Adrenal gland (tissue), 12 donors: Measurements from ENCODE around the gene GABBR1. TPM values are rescaled to one million over a fixed set of nuclear protein-coding genes. Genes with fewer than 3 reads are reported as not detected.

ENCODE experiments used
- DNase-seq, 7 donors: peaks; one replicate each; pipeline ENCODE4 v3.0.0-alpha.2; 2019 to 2020
- H3K27ac ChIP-seq, 5 donors: fragments of 200-600 bp; sonication (generic) in 4 of 5; 1 replicate in 3 of 5; 2 replicates in 2 of 5; pipeline versions ENCODE4 v1.5.1 to v1.8.0; 2016 to 2020; ENCODE audit warnings: mild to moderate bottlenecking in 1 of 5
- H3K27me3 ChIP-seq: fragments of 200-600 bp; 2 replicates; pipeline ENCODE4 v1.8.0; 2021
- H3K36me3 ChIP-seq, 2 donors: fragments of 200-600 bp; replicated peaks in 1 of 2; 1 replicate in 1 of 2; 2 replicates in 1 of 2; pipeline versions ENCODE4 v1.5.1 to v1.8.0; 2018 to 2022
- H3K4me1 ChIP-seq, 2 donors: fragments of 200-600 bp; replicated peaks in 1 of 2; 1 replicate in 1 of 2; 2 replicates in 1 of 2; pipeline versions ENCODE4 v1.5.1 to v1.8.0; 2018 to 2021
- H3K4me3 ChIP-seq, 4 donors: fragments of 200-600 bp; sonication (generic) in 3 of 4; one replicate each; pipeline ENCODE4 v1.5.1; 2016 to 2018
- H3K9me3 ChIP-seq, 3 donors: fragments of 200-600 bp; sonication (generic) in 1 of 3; replicated peaks in 1 of 3; 1 replicate in 2 of 3; 2 replicates in 1 of 3; pipeline versions ENCODE4 v1.5.1 to v1.8.0; 2016 to 2021
- POLR2A ChIP-seq, 2 donors: fragments of 450-650 bp; IDR thresholded peaks; one replicate each; pipeline ENCODE4 v1.6.1; 2017; ENCODE audit warnings: antibody characterized with exemption in 2 of 2, mild to moderate bottlenecking in 2 of 2, moderate library complexity in 1 of 2
- WGBS, 4 donors: extraction: QIAGEN DNeasy Blood & Tissue Kit in 2 of 4; methylation state at CpG; one replicate each; pipeline versions ENCODE4 v1.1.5 to v1.1.7; 2013 to 2017; 5-methylcytosine and 5-hydroxymethylcytosine counted together
- intact Hi-C, 2 donors: fragments of 100-400 bp; cut with DNase I; formaldehyde crosslinking; loops; one replicate each; pipeline versions ENCODE4 v1.14.1 to v1.15.0; 2022 to 2023
- polyA plus RNA-seq, 3 donors: library from polyadenylated mRNA; stranded (reverse); fragments of 200-250 nt in 2 of 3; fragments of 350-450 nt in 1 of 3; fragmentation: Illumina TruSeq in 1 of 3; extraction: RNeasy Lipid Tissue Mini Kit (QIAGEN cat#74804) in 1 of 3; gene quantifications; one replicate each; pipeline ENCODE4 v1.2.3, GENCODE V29; 2013 to 2014
- total RNA-seq, 9 donors: library from RNA; depleted of rRNA in 4 of 9; stranded (reverse); fragments of >200 nt in 4 of 9; fragments of 120-200 nt in 1 of 9; fragmentation: NEBNext Ultra II Directional in 1 of 9; extraction: Animal tissue kit (Norgen Biotek cat#: 25700) in 1 of 9; gene quantifications; one replicate each; pipeline versions ENCODE4 v1.1.0 to v1.2.4, GENCODE V29; 2013 to 2023
- TF ChIP-seq, protein P1 (sequence below), 6 experiments: fragments of 450-650 bp in 4 of 6; fragments of 200-600 bp in 2 of 6; sonication (generic) in 1 of 6; IDR thresholded peaks; 1 replicate in 5 of 6; 2 replicates in 1 of 6; pipeline versions ENCODE4 v1.5.1 to v1.8.0; 2016 to 2021; ENCODE audit warnings: antibody characterized with exemption in 6 of 6, mild to moderate bottlenecking in 2 of 6, moderate library complexity in 1 of 6
- donor health status: healthy with polysubstance abuse.
- donor health status: Bipolar disorder and iron deficiency.
- donor health status: DM: yes; HTN: yes; CAD: no.
- donor health status: DM: no; HTN: no; CAD: no.
- donor health status: DM: no; HTN: no; CAD: no.
- donor health status: DM: yes; HTN: yes; CAD: no.

GABBR1 gene
- total and polyA plus RNA-seq, 12 donors, result 6.9 to 68.9 (median 18.1) TPM

- intact Hi-C loops, result no loop called here
- no peaks in the 10 kb centered on the region for H3K9me3 ChIP-seq
- H3K27ac ChIP-seq, result peak overlapping the region in 3 of 5 donors; percentile 26 to 74 (median 68)
- TF ChIP-seq, protein P1, sequence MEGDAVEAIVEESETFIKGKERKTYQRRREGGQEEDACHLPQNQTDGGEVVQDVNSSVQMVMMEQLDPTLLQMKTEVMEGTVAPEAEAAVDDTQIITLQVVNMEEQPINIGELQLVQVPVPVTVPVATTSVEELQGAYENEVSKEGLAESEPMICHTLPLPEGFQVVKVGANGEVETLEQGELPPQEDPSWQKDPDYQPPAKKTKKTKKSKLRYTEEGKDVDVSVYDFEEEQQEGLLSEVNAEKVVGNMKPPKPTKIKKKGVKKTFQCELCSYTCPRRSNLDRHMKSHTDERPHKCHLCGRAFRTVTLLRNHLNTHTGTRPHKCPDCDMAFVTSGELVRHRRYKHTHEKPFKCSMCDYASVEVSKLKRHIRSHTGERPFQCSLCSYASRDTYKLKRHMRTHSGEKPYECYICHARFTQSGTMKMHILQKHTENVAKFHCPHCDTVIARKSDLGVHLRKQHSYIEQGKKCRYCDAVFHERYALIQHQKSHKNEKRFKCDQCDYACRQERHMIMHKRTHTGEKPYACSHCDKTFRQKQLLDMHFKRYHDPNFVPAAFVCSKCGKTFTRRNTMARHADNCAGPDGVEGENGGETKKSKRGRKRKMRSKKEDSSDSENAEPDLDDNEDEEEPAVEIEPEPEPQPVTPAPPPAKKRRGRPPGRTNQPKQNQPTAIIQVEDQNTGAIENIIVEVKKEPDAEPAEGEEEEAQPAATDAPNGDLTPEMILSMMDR (IDR thresholded peaks at IDR 0.05), result peak; percentile 17 to 56 (median 44)
- TF ChIP-seq POLR2A (IDR thresholded peaks at IDR 0.05), result no peak
- peak overlapping the region in 2 of 4 donors; percentile 38 to 52 for H3K4me3 ChIP-seq
- H3K36me3 ChIP-seq, result peaks cover 0 to 2% of the 10 kb centered on the region in 2 donors
- no peaks in the 10 kb centered on the region for H3K27me3 ChIP-seq
- H3K4me1 ChIP-seq, result peaks cover 9 to 25% of the 10 kb centered on the region in 2 donors
- peak; percentile 60 to 87 (median 76) for DNase-seq
- WGBS, 4 donors, result 4 to 8% (median 6%) methylated on average over 32 of the region's 32 CpGs
These were observed 4.3 kb downstream of the GABBR1 start for GRCh38 chr6:29628419-29629281.

DNA sequence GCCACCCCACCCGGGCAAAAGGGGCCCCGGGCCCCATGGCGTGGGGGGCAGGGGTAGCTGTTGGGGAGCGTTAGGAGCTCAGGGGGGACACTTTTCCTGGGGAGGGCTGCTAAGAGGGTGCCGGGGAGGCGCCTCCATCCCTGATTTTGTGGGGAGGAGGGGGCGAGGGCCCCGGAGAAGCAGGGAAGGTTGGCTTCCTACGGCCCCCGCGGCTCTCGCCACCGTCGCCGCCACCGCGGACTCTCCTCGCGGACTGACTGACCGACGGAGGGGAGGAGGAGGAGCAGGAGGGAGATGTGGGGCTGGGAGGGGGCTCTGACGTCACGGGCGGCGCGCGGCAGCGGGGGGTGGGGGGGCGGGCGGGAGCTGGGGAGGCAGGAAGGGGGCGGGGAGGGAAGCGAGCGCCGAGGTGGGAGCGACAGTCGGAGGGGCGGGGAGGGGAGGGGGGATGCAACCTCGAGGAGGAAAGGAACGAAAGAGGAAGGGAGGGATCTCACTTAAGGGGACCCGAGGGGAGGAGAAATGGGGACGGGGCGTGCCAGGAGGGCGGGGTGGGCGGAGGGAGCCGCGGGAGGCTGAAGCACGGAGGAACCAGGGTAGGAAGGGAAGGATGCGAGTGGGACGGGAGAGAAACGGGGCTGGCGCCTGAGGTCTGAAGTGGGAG is 5.1 kb downstream of the GABBR1 start:
- peak overlapping the region in 3 of 5 donors; percentile 26 to 74 (median 68) for H3K27ac ChIP-seq
- H3K27me3 ChIP-seq, result no peaks in the 10 kb centered on the region
- TF ChIP-seq POLR2A (IDR thresholded peaks at IDR 0.05), result peak; percentile 39 to 61
- TF ChIP-seq, protein P1 (IDR thresholded peaks at IDR 0.05), result no peak
- DNase-seq, result peak; percentile 44 to 76 (median 58)
- H3K36me3 ChIP-seq, result peaks cover 0 to 5% of the 10 kb centered on the region in 2 donors
- intact Hi-C loops, result no loop called here
- H3K4me1 ChIP-seq, result peaks cover 9 to 21% of the 10 kb centered on the region in 2 donors
- no peaks in the 10 kb centered on the region for H3K9me3 ChIP-seq
- H3K4me3 ChIP-seq, result peak overlapping the region in 2 of 4 donors; percentile 38 to 52
- 1 to 2% (median 1%) methylated on average over 23 to 51 of the region's 51 CpGs for WGBS, 4 donors

DNA sequence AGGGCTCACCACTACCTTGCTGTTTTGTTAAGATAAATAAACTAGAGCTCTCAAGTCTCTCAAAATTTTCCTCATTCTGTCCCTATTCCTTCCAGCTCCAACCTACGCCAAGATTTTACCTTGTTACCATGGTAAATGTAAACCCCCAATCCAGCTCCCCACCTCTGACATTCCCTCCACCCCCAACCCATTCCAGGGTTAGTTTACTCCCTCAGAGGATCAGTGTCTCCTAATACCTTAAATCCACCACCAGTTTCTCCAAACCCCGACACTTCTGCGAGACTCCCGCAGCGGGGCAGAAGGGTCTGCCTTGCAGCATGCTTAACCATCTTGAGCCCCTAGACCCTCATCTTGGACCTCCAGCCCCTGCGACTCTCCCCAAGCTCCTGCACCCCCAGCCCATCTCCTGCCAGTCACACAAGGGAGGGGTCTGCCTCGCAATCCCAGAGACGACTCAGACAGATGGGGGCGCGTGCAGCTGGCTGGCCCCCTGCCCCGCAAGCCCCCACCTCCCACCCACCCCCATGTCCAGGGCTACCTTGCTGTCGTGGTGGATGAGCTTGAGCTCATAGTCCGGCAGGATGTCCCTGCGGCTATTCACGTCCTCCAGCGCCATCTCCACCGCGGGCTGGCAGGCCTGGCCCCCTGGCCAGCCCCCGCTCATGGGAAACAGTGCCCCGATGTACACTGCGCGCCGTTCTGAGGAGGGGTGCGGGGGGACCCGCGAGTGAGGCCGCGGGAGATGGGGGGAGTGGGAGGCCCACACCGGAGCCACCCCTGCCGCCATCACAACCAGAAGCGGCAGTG is 5.8 kb downstream of the GABBR1 start:
- no peak for TF ChIP-seq POLR2A (IDR thresholded peaks at IDR 0.05)
- TF ChIP-seq, protein P1 (IDR thresholded peaks at IDR 0.05), result no peak
- peak overlapping the region in 2 of 4 donors; percentile 38 to 52 for H3K4me3 ChIP-seq
- peaks cover 0 to 7% of the 10 kb centered on the region in 2 donors for H3K36me3 ChIP-seq
- H3K4me1 ChIP-seq, result peaks cover 9 to 19% of the 10 kb centered on the region in 2 donors
- H3K27me3 ChIP-seq, result no peaks in the 10 kb centered on the region
- intact Hi-C loops, result no loop called here
- DNase-seq, result peak in 1 of 7 donors; percentile 50
- WGBS, 4 donors, result 15 to 30% (median 22%) methylated on average over 7 to 31 of the region's 31 CpGs
- H3K9me3 ChIP-seq, result no peaks in the 10 kb centered on the region
- H3K27ac ChIP-seq, result peak overlapping the region in 2 of 5 donors; percentile 63 to 68
